H9 (cell line): Measurements from ENCODE around the gene PRPF40A. TPM values are rescaled to one million over a fixed set of nuclear protein-coding genes. Genes with fewer than 3 reads are reported as not detected.
"Not testable (repeated sequence)": the region's sequence is repeated elsewhere in the genome, so short reads cannot be mapped to it uniquely, and the experiment has no call there.

ENCODE experiments used
- DNase-seq: peaks from one replicate; pipeline ENCODE4 v3.0.0-alpha.2; 2017
- H2AFZ ChIP-seq: one replicate; pipeline ENCODE4 v1.6.1; 2013; ENCODE audit warnings: mild to moderate bottlenecking, low read length, control low read depth, moderate library complexity
- H2AK5ac ChIP-seq: 2 replicates; pipeline ENCODE4 v1.6.1; 2013; ENCODE audit warnings: low read length, control low read depth, mixed read lengths; ENCODE audit not compliant: insufficient read length
- H2BK120ac ChIP-seq: one replicate; pipeline ENCODE4 v1.6.1; 2013; ENCODE audit warnings: low read depth, mild to moderate bottlenecking, low read length, control low read depth, inconsistent platforms; ENCODE audit not compliant: poor library complexity, severe bottlenecking
- H2BK12ac ChIP-seq: 2 replicates; pipeline ENCODE4 v1.6.1; 2013; ENCODE audit warnings: low read length, control low read depth, mixed read lengths, low read depth; ENCODE audit not compliant: insufficient read length
- H2BK15ac ChIP-seq: 2 replicates; pipeline ENCODE4 v1.6.1; 2013; ENCODE audit warnings: low read depth, low read length, control low read depth
- H2BK20ac ChIP-seq: one replicate; pipeline ENCODE4 v1.6.1; 2013; ENCODE audit warnings: low read depth, mild to moderate bottlenecking, low read length, control low read depth, inconsistent platforms; ENCODE audit not compliant: poor library complexity, severe bottlenecking
- H2BK5ac ChIP-seq: 2 replicates; pipeline ENCODE4 v1.6.1; 2013; ENCODE audit warnings: low read length, control low read depth, mixed read lengths; ENCODE audit not compliant: insufficient read length
- H3K14ac ChIP-seq: 2 replicates; pipeline ENCODE4 v1.6.1; 2013; ENCODE audit warnings: low read length, control low read depth; ENCODE audit not compliant: insufficient read depth
- H3K18ac ChIP-seq: 2 replicates; pipeline ENCODE4 v1.6.1; 2013; ENCODE audit warnings: low read depth, mild to moderate bottlenecking, mixed read lengths, low read length, control low read depth; ENCODE audit not compliant: insufficient read length
- H3K23ac ChIP-seq: 2 replicates; pipeline ENCODE4 v1.6.1; 2013; ENCODE audit warnings: low read length, control low read depth, mixed read lengths, low read depth; ENCODE audit not compliant: insufficient read length
- H3K23me2 ChIP-seq: 2 replicates; pipeline ENCODE4 v1.6.1; 2013; ENCODE audit warnings: low read depth, mild to moderate bottlenecking, mixed read lengths, low read length, control low read depth; ENCODE audit not compliant: insufficient read length, poor library complexity, severe bottlenecking
- H3K27ac ChIP-seq: 2 replicates; pipeline ENCODE4 v1.5.1; 2013; ENCODE audit warnings: low read length, control low read depth, mixed read lengths, low read depth; ENCODE audit not compliant: insufficient read length
- H3K27me3 ChIP-seq: 2 replicates; pipeline ENCODE4 v1.6.1; 2013; ENCODE audit warnings: low read length, control low read depth, inconsistent platforms; ENCODE audit not compliant: insufficient read depth
- H3K4ac ChIP-seq: 2 replicates; pipeline ENCODE4 v1.6.1; 2013; ENCODE audit warnings: low read depth, mild to moderate bottlenecking, control low read depth, inconsistent platforms, low read length, moderate library complexity
- H3K4me1 ChIP-seq: 2 replicates; pipeline ENCODE4 v1.6.1; 2013; ENCODE audit warnings: low read length, control low read depth, inconsistent platforms; ENCODE audit not compliant: insufficient read depth
- H3K4me2 ChIP-seq: 2 replicates; pipeline ENCODE4 v1.6.1; 2013; ENCODE audit warnings: low read length, control low read depth, mixed read lengths; ENCODE audit not compliant: insufficient read length, insufficient read depth
- H3K56ac ChIP-seq: 2 replicates; pipeline ENCODE4 v1.6.1; 2013; ENCODE audit warnings: low read depth, mild to moderate bottlenecking, mixed read lengths, low read length, control low read depth; ENCODE audit not compliant: insufficient read length
- H3K79me1 ChIP-seq: 2 replicates; pipeline ENCODE4 v1.6.1; 2013; ENCODE audit warnings: low read depth, mild to moderate bottlenecking, moderate library complexity, low read length, control low read depth, inconsistent platforms; ENCODE audit not compliant: insufficient read depth, poor library complexity, severe bottlenecking
- H3K79me2 ChIP-seq: 2 replicates; pipeline ENCODE4 v1.6.1; 2013; ENCODE audit warnings: low read length, control low read depth, inconsistent platforms; ENCODE audit not compliant: insufficient read depth
- H3K9ac ChIP-seq: 2 replicates; pipeline ENCODE4 v1.6.1; 2013; ENCODE audit warnings: low read length, control low read depth, mixed read lengths; ENCODE audit not compliant: insufficient read length; ENCODE audit errors: extremely low read depth
- H3K9me3 ChIP-seq: one replicate; pipeline ENCODE4 v1.6.1; 2013; ENCODE audit warnings: low read depth, low read length, inconsistent platforms; ENCODE audit not compliant: control insufficient read depth
- H3T11ph ChIP-seq: one replicate; pipeline ENCODE4 v1.6.1; 2013; ENCODE audit warnings: mild to moderate bottlenecking, low read length, control low read depth, inconsistent platforms
- H4K20me1 ChIP-seq: one replicate; pipeline ENCODE4 v1.6.1; 2013; ENCODE audit not compliant: control insufficient read depth, insufficient read length, insufficient read depth
- H4K5ac ChIP-seq: 2 replicates; pipeline ENCODE4 v1.6.1; 2013; ENCODE audit warnings: low read depth, mild to moderate bottlenecking, mixed read lengths, low read length, control low read depth; ENCODE audit not compliant: insufficient read length
- H4K8ac ChIP-seq: replicated peaks from 2 replicates; pipeline ENCODE4 v1.6.1; 2013; ENCODE audit warnings: low read length, control low read depth, mixed read lengths, low read depth; ENCODE audit not compliant: insufficient read length
- H4K91ac ChIP-seq: 2 replicates; pipeline ENCODE4 v1.6.1; 2013; ENCODE audit warnings: low read depth, mild to moderate bottlenecking, moderate library complexity, mixed read lengths, low read length, control low read depth; ENCODE audit not compliant: insufficient read length
- H3K27ac Mint-ChIP-seq, 3 experiments: 2 replicates in 2 of 3; 3 replicates in 1 of 3; pipeline ENCODE4 v1.8.0; 2020 to 2021; ENCODE audit warnings: mixed read lengths in 3 of 3, mild to moderate bottlenecking in 1 of 3, moderate library complexity in 1 of 3
- H3K27me3 Mint-ChIP-seq: 2 replicates; pipeline ENCODE4 v1.8.0; 2021; ENCODE audit warnings: low read depth, mild to moderate bottlenecking, moderate library complexity, mixed read lengths
- H3K36me3 Mint-ChIP-seq, 3 experiments: 2 replicates in 2 of 3; 3 replicates in 1 of 3; pipeline ENCODE4 v1.8.0; 2020 to 2021; ENCODE audit warnings: low read depth in 3 of 3, mixed read lengths in 3 of 3; ENCODE audit not compliant: insufficient read depth in 1 of 3
- H3K4me1 Mint-ChIP-seq, 2 experiments: 2 replicates each; pipeline ENCODE4 v1.8.0; 2020; ENCODE audit warnings: mixed read lengths in 2 of 2
- H3K4me3 Mint-ChIP-seq, 2 experiments: 2 replicates in 1 of 2; 3 replicates in 1 of 2; pipeline ENCODE4 v1.8.0; 2020 to 2021; ENCODE audit warnings: mild to moderate bottlenecking in 2 of 2, mixed read lengths in 2 of 2, moderate library complexity in 1 of 2
- H3K9me3 Mint-ChIP-seq, 2 experiments: 2 replicates in 1 of 2; 3 replicates in 1 of 2; pipeline ENCODE4 v1.8.0; 2020; ENCODE audit warnings: mild to moderate bottlenecking in 2 of 2, mixed read lengths in 2 of 2, moderate library complexity in 1 of 2
- CTCF ChIP-seq: fragments of 200-600 bp; sonication (generic); conservative IDR thresholded peaks from 3 replicates; pipeline ENCODE4 v1.8.0; 2021; ENCODE audit warnings: antibody characterized with exemption, mild to moderate bottlenecking
- WGBS: extraction: QIAGEN DNeasy Blood & Tissue Kit; methylation state at CpG from one replicate; pipeline ENCODE4 v1.1.7; 2013; ENCODE audit warnings: missing lambda C conversion rate, low lambda C conversion rate, mixed read lengths; ENCODE audit not compliant: insufficient read length; ENCODE audit errors: extremely low coverage; 5-methylcytosine and 5-hydroxymethylcytosine counted together
- total RNA-seq: library from RNA; stranded (reverse); gene quantifications from 2 replicates; pipeline ENCODE4 v1.2.1, GENCODE V29; 2021

The PRPF40A gene
- total RNA-seq, 1 experiment from 2014 or later, result 158 TPM

GRCh38 chr2:152738438-152738837 lies 21.2 kb upstream of the PRPF40A start:
- Histone ChIP-seq H3T11ph (no peak overlapping the region), H2BK20ac (no peak overlapping the region), H3K9ac (no peak overlapping the region), H2BK15ac (no peak overlapping the region), H3K27ac (no peak overlapping the region), H3K23ac (no peak overlapping the region), H2BK120ac (no peak overlapping the region), H3K4me2 (no peak overlapping the region), H3K4me1 (no peaks in the 10 kb centered on the region), H4K5ac (no peak overlapping the region), H4K8ac (no peak overlapping the region), H3K4ac (no peak overlapping the region), H3K23me2 (no peaks in the 10 kb centered on the region), H2BK5ac (no peak overlapping the region), H4K91ac (no peak overlapping the region), H3K79me2 (no peaks in the 10 kb centered on the region), H2AK5ac (no peak overlapping the region), H3K14ac (no peak overlapping the region), H3K9me3 (peaks cover 4% of the 10 kb centered on the region), H3K79me1 (peaks cover under 1% of the 10 kb centered on the region), H2BK12ac (no peak overlapping the region), H3K18ac (no peak overlapping the region), H2AFZ (no peak overlapping the region), H3K56ac (no peak overlapping the region), H3K27me3 (no peaks in the 10 kb centered on the region), H4K20me1 (no peaks in the 10 kb centered on the region)
- H3K9me3 Mint-ChIP-seq, result peaks cover 19 to 23% of the 10 kb centered on the region in 2 experiments
- no CpG with 5 or more reads among the region's 2 CpGs for WGBS
- H3K36me3 Mint-ChIP-seq, result peaks cover 46 to 56% (median 50%) of the 10 kb centered on the region in 3 experiments
- no peak overlapping the region for H3K27ac Mint-ChIP-seq
- TF ChIP-seq CTCF, result no peak
- no peaks in the 10 kb centered on the region for H3K27me3 Mint-ChIP-seq
- no peaks in the 10 kb centered on the region for H3K4me1 Mint-ChIP-seq
- no peak for DNase-seq
- H3K4me3 Mint-ChIP-seq, result no peak overlapping the region

GRCh38 chr2:152737509-152737908 lies 20.2 kb upstream of the PRPF40A start:
- not testable (repeated sequence) for H2AK5ac ChIP-seq, H2BK15ac ChIP-seq, H4K8ac ChIP-seq, H2BK5ac ChIP-seq, H3K4me1 ChIP-seq, H4K20me1 ChIP-seq, H4K5ac ChIP-seq, H3K9me3 ChIP-seq, H3K18ac ChIP-seq, H3K27me3 Mint-ChIP-seq, H2BK12ac ChIP-seq, H2BK20ac ChIP-seq, H3K23me2 ChIP-seq, H3K4ac ChIP-seq, H3K9ac ChIP-seq, H3K4me2 ChIP-seq, DNase-seq, H3K27ac ChIP-seq, H3T11ph ChIP-seq, H4K91ac ChIP-seq, H3K4me1 Mint-ChIP-seq, H3K79me1 ChIP-seq, H3K14ac ChIP-seq, H3K79me2 ChIP-seq, H3K4me3 Mint-ChIP-seq, H3K23ac ChIP-seq, H3K56ac ChIP-seq, H2BK120ac ChIP-seq, H2AFZ ChIP-seq, H3K27me3 ChIP-seq
- Mint-ChIP-seq H3K36me3 (peaks cover 48 to 56% (median 50%) of the 10 kb centered on the region in 3 experiments), H3K9me3 (peaks cover 19 to 23% of the 10 kb centered on the region in 2 experiments), H3K27ac (peak overlapping the region in 1 of 3 experiments; percentile 63; a peak in 1 of 7 replicates)
- no CpG with 5 or more reads among the region's 1 CpG for WGBS
